H9 (cell line): ENCODE data around the gene ZNF365. TPM values are rescaled to one million over a fixed set of nuclear protein-coding genes. Genes with fewer than 3 reads are reported as not detected.

Experiments used
- DNase-seq: peaks from one replicate; pipeline ENCODE4 v3.0.0-alpha.2; 2017
- H2AFZ ChIP-seq: one replicate; pipeline ENCODE4 v1.6.1; 2013; ENCODE audit warnings: mild to moderate bottlenecking, low read length, control low read depth, moderate library complexity
- H2AK5ac ChIP-seq: 2 replicates; pipeline ENCODE4 v1.6.1; 2013; ENCODE audit warnings: low read length, control low read depth, mixed read lengths; ENCODE audit not compliant: insufficient read length
- H2BK120ac ChIP-seq: one replicate; pipeline ENCODE4 v1.6.1; 2013; ENCODE audit warnings: low read depth, mild to moderate bottlenecking, low read length, control low read depth, inconsistent platforms; ENCODE audit not compliant: poor library complexity, severe bottlenecking
- H2BK12ac ChIP-seq: 2 replicates; pipeline ENCODE4 v1.6.1; 2013; ENCODE audit warnings: low read length, control low read depth, mixed read lengths, low read depth; ENCODE audit not compliant: insufficient read length
- H2BK15ac ChIP-seq: 2 replicates; pipeline ENCODE4 v1.6.1; 2013; ENCODE audit warnings: low read depth, low read length, control low read depth
- H2BK20ac ChIP-seq: one replicate; pipeline ENCODE4 v1.6.1; 2013; ENCODE audit warnings: low read depth, mild to moderate bottlenecking, low read length, control low read depth, inconsistent platforms; ENCODE audit not compliant: poor library complexity, severe bottlenecking
- H2BK5ac ChIP-seq: 2 replicates; pipeline ENCODE4 v1.6.1; 2013; ENCODE audit warnings: low read length, control low read depth, mixed read lengths; ENCODE audit not compliant: insufficient read length
- H3K14ac ChIP-seq: 2 replicates; pipeline ENCODE4 v1.6.1; 2013; ENCODE audit warnings: low read length, control low read depth; ENCODE audit not compliant: insufficient read depth
- H3K18ac ChIP-seq: 2 replicates; pipeline ENCODE4 v1.6.1; 2013; ENCODE audit warnings: low read depth, mild to moderate bottlenecking, mixed read lengths, low read length, control low read depth; ENCODE audit not compliant: insufficient read length
- H3K23ac ChIP-seq: 2 replicates; pipeline ENCODE4 v1.6.1; 2013; ENCODE audit warnings: low read length, control low read depth, mixed read lengths, low read depth; ENCODE audit not compliant: insufficient read length
- H3K23me2 ChIP-seq: 2 replicates; pipeline ENCODE4 v1.6.1; 2013; ENCODE audit warnings: low read depth, mild to moderate bottlenecking, mixed read lengths, low read length, control low read depth; ENCODE audit not compliant: insufficient read length, poor library complexity, severe bottlenecking
- H3K27ac ChIP-seq: 2 replicates; pipeline ENCODE4 v1.5.1; 2013; ENCODE audit warnings: low read length, control low read depth, mixed read lengths, low read depth; ENCODE audit not compliant: insufficient read length
- H3K27me3 ChIP-seq: 2 replicates; pipeline ENCODE4 v1.6.1; 2013; ENCODE audit warnings: low read length, control low read depth, inconsistent platforms; ENCODE audit not compliant: insufficient read depth
- H3K4ac ChIP-seq: 2 replicates; pipeline ENCODE4 v1.6.1; 2013; ENCODE audit warnings: low read depth, mild to moderate bottlenecking, control low read depth, inconsistent platforms, low read length, moderate library complexity
- H3K4me1 ChIP-seq: 2 replicates; pipeline ENCODE4 v1.6.1; 2013; ENCODE audit warnings: low read length, control low read depth, inconsistent platforms; ENCODE audit not compliant: insufficient read depth
- H3K4me2 ChIP-seq: 2 replicates; pipeline ENCODE4 v1.6.1; 2013; ENCODE audit warnings: low read length, control low read depth, mixed read lengths; ENCODE audit not compliant: insufficient read length, insufficient read depth
- H3K56ac ChIP-seq: 2 replicates; pipeline ENCODE4 v1.6.1; 2013; ENCODE audit warnings: low read depth, mild to moderate bottlenecking, mixed read lengths, low read length, control low read depth; ENCODE audit not compliant: insufficient read length
- H3K79me1 ChIP-seq: 2 replicates; pipeline ENCODE4 v1.6.1; 2013; ENCODE audit warnings: low read depth, mild to moderate bottlenecking, moderate library complexity, low read length, control low read depth, inconsistent platforms; ENCODE audit not compliant: insufficient read depth, poor library complexity, severe bottlenecking
- H3K79me2 ChIP-seq: 2 replicates; pipeline ENCODE4 v1.6.1; 2013; ENCODE audit warnings: low read length, control low read depth, inconsistent platforms; ENCODE audit not compliant: insufficient read depth
- H3K9ac ChIP-seq: 2 replicates; pipeline ENCODE4 v1.6.1; 2013; ENCODE audit warnings: low read length, control low read depth, mixed read lengths; ENCODE audit not compliant: insufficient read length; ENCODE audit errors: extremely low read depth
- H3K9me3 ChIP-seq: one replicate; pipeline ENCODE4 v1.6.1; 2013; ENCODE audit warnings: low read depth, low read length, inconsistent platforms; ENCODE audit not compliant: control insufficient read depth
- H3T11ph ChIP-seq: one replicate; pipeline ENCODE4 v1.6.1; 2013; ENCODE audit warnings: mild to moderate bottlenecking, low read length, control low read depth, inconsistent platforms
- H4K20me1 ChIP-seq: one replicate; pipeline ENCODE4 v1.6.1; 2013; ENCODE audit not compliant: control insufficient read depth, insufficient read length, insufficient read depth
- H4K5ac ChIP-seq: 2 replicates; pipeline ENCODE4 v1.6.1; 2013; ENCODE audit warnings: low read depth, mild to moderate bottlenecking, mixed read lengths, low read length, control low read depth; ENCODE audit not compliant: insufficient read length
- H4K8ac ChIP-seq: replicated peaks from 2 replicates; pipeline ENCODE4 v1.6.1; 2013; ENCODE audit warnings: low read length, control low read depth, mixed read lengths, low read depth; ENCODE audit not compliant: insufficient read length
- H4K91ac ChIP-seq: 2 replicates; pipeline ENCODE4 v1.6.1; 2013; ENCODE audit warnings: low read depth, mild to moderate bottlenecking, moderate library complexity, mixed read lengths, low read length, control low read depth; ENCODE audit not compliant: insufficient read length
- H3K27ac Mint-ChIP-seq, 3 experiments: 2 replicates in 2 of 3; 3 replicates in 1 of 3; pipeline ENCODE4 v1.8.0; 2020 to 2021; ENCODE audit warnings: mixed read lengths in 3 of 3, mild to moderate bottlenecking in 1 of 3, moderate library complexity in 1 of 3
- H3K27me3 Mint-ChIP-seq: 2 replicates; pipeline ENCODE4 v1.8.0; 2021; ENCODE audit warnings: low read depth, mild to moderate bottlenecking, moderate library complexity, mixed read lengths
- H3K36me3 Mint-ChIP-seq, 3 experiments: 2 replicates in 2 of 3; 3 replicates in 1 of 3; pipeline ENCODE4 v1.8.0; 2020 to 2021; ENCODE audit warnings: low read depth in 3 of 3, mixed read lengths in 3 of 3; ENCODE audit not compliant: insufficient read depth in 1 of 3
- H3K4me1 Mint-ChIP-seq, 2 experiments: 2 replicates each; pipeline ENCODE4 v1.8.0; 2020; ENCODE audit warnings: mixed read lengths in 2 of 2
- H3K4me3 Mint-ChIP-seq, 2 experiments: 2 replicates in 1 of 2; 3 replicates in 1 of 2; pipeline ENCODE4 v1.8.0; 2020 to 2021; ENCODE audit warnings: mild to moderate bottlenecking in 2 of 2, mixed read lengths in 2 of 2, moderate library complexity in 1 of 2
- H3K9me3 Mint-ChIP-seq, 2 experiments: 2 replicates in 1 of 2; 3 replicates in 1 of 2; pipeline ENCODE4 v1.8.0; 2020; ENCODE audit warnings: mild to moderate bottlenecking in 2 of 2, mixed read lengths in 2 of 2, moderate library complexity in 1 of 2
- CTCF ChIP-seq: fragments of 200-600 bp; sonication (generic); conservative IDR thresholded peaks from 3 replicates; pipeline ENCODE4 v1.8.0; 2021; ENCODE audit warnings: antibody characterized with exemption, mild to moderate bottlenecking
- WGBS: extraction: QIAGEN DNeasy Blood & Tissue Kit; methylation state at CpG from one replicate; pipeline ENCODE4 v1.1.7; 2013; ENCODE audit warnings: missing lambda C conversion rate, low lambda C conversion rate, mixed read lengths; ENCODE audit not compliant: insufficient read length; ENCODE audit errors: extremely low coverage; 5-methylcytosine and 5-hydroxymethylcytosine counted together
- total RNA-seq: library from RNA; stranded (reverse); gene quantifications from 2 replicates; pipeline ENCODE4 v1.2.1, GENCODE V29; 2021

The ZNF365 gene
- total RNA-seq, 1 experiment from 2014 or later, result 0.59 TPM

GRCh38 chr10:62413652-62414051 lies 39.5 kb downstream of the ZNF365 start:
- no peak for TF ChIP-seq CTCF
- Mint-ChIP-seq H3K4me1 (no peaks in the 10 kb centered on the region), H3K36me3 (peaks cover 0 to 1% (median 0%) of the 10 kb centered on the region in 3 experiments; a peak in 1 of 7 replicates), H3K9me3 (peaks cover 9 to 10% of the 10 kb centered on the region in 2 experiments; a peak in 3 of 5 replicates), H3K27ac (no peak overlapping the region), H3K4me3 (no peak overlapping the region), H3K27me3 (peaks cover 7% of the 10 kb centered on the region; the same call in 1 of the 2 replicates)
- H3T11ph ChIP-seq, result no peak overlapping the region
- no peak overlapping the region for H4K5ac ChIP-seq
- no peak overlapping the region for H3K18ac ChIP-seq
- no peak for DNase-seq
- H3K4ac ChIP-seq, result no peak overlapping the region
- no peaks in the 10 kb centered on the region for H4K20me1 ChIP-seq
- no peak overlapping the region for H2BK12ac ChIP-seq
- H3K4me2 ChIP-seq, result no peak overlapping the region
- H4K8ac ChIP-seq, result no peak overlapping the region
- no peak overlapping the region for H2BK120ac ChIP-seq
- no peak overlapping the region for H3K14ac ChIP-seq
- H2BK15ac ChIP-seq, result no peak overlapping the region
- no peaks in the 10 kb centered on the region for H3K4me1 ChIP-seq
- no peak overlapping the region for H2BK5ac ChIP-seq
- H3K27ac ChIP-seq, result no peak overlapping the region
- H3K23ac ChIP-seq, result no peak overlapping the region
- WGBS, result no CpG with 5 or more reads among the region's 2 CpGs
- no peaks in the 10 kb centered on the region for H3K27me3 ChIP-seq
- no peak overlapping the region for H3K56ac ChIP-seq
- no peaks in the 10 kb centered on the region for H3K79me1 ChIP-seq
- H3K9ac ChIP-seq, result no peak overlapping the region
- no peaks in the 10 kb centered on the region for H3K9me3 ChIP-seq
- H2AK5ac ChIP-seq, result no peak overlapping the region
- no peak overlapping the region for H2AFZ ChIP-seq
- no peaks in the 10 kb centered on the region for H3K23me2 ChIP-seq
- no peak overlapping the region for H2BK20ac ChIP-seq
- H4K91ac ChIP-seq, result no peak overlapping the region
- no peaks in the 10 kb centered on the region for H3K79me2 ChIP-seq
